Measurements from ENCODE around the gene MGAT4A. TPM values are rescaled to one million over a fixed set of nuclear protein-coding genes. Genes with fewer than 3 reads are reported as not detected.
A peak's percentile ranks its signal among the peaks of the same experiment; 100 is the strongest.

The MGAT4A gene
- total RNA-seq, 2 experiments from 2014 or later: 71.9 to 76.7 TPM

DNA sequence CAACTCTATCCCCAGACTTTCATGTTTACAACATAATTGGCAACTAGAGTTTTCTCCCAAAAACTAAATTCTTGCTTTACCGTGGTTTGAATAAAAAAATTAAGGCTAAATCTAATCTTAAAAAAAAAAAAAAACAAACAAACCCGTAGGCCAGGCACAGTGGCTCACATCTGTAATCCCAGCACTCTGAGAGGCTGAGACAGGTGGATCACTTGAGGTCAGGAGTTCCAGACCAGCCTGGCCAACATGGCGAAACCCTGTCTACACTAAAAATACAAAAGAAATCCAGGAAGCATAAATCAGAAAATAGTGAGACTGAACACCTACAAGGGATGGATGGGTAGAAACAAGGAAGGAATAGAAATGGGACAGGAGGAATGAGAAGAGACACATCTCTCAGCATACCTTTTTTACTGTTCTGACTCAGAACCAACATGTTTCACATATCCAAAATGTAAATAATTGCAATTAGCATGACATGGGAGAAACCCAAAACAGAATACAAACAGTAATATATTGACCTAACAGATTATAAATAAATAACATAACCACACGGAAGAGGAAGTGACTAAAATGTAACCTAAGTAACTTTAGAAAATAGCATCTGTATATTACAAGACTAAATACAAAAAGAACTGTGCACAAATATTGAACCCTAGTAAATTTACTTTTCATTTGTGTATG lies 17.5 kb downstream of the MGAT4A start:
- no peaks in the 10 kb centered on the region for H3K9me3 Mint-ChIP-seq
- H3K27me3 Mint-ChIP-seq: no peaks in the 10 kb centered on the region
- H3K4me3 Mint-ChIP-seq: no peak overlapping the region
- peaks cover 10% of the 10 kb centered on the region for H3K36me3 Mint-ChIP-seq
- H3K4me1 Mint-ChIP-seq (ENCODE audit: low read depth): peaks cover 88% of the 10 kb centered on the region
- CTCF ChIA-PET: interaction anchor here (2.3 kb wide), 1 partner anchor 64 kb away, joined by 11 read pairs; no protein-coding TSS in a partner anchor
- intact Hi-C loops (cut with micrococcal nuclease): loop anchor here (2.0 kb wide), 2 partner anchors 13 to 21 kb away; no protein-coding TSS in a partner anchor
- POLR2A ChIA-PET: no interaction called here
- no peak for DNase-seq
- H3K27ac Mint-ChIP-seq: peak overlapping the region; percentile 24

DNA sequence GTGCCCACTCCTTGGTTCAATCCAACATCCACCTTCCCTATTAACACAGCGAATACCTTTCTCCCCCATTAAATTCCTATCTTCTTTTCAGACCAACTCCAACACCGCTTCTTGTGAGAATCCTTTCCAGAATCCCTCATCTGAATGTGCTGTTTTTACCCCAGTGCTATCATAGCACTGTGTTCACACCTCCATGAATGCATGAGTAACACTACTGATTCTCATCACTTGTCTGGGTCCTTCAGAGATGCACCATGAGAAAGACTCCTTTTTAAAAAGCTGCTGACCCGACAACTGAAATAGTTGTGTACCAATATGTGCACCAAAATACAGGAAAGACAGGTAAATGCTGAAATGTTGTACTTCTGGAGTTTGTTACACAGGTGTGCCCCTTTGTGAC lies 18.8 kb downstream of the MGAT4A start:
- Mint-ChIP-seq H3K36me3 (peaks cover 5% of the 10 kb centered on the region), H3K4me1 (ENCODE audit: low read depth) (peaks cover 87% of the 10 kb centered on the region), H3K9me3 (no peaks in the 10 kb centered on the region), H3K4me3 (no peak overlapping the region), H3K27ac (peak overlapping the region; percentile 43), H3K27me3 (no peaks in the 10 kb centered on the region)
- ChIA-PET POLR2A (interaction anchor here (0.8 to 1.9 kb wide), 4 partner anchors 10 to 19 kb away, joined by 3 to 5 read pairs (median 4); no protein-coding TSS in a partner anchor), CTCF (interaction anchor here (1.0 to 2.3 kb wide), 2 partner anchors 18 to 63 kb away, joined by 5 to 11 read pairs; no protein-coding TSS in a partner anchor)
- no peak for DNase-seq
- intact Hi-C loops (cut with micrococcal nuclease): loop anchor here (2.0 kb wide), 2 partner anchors 15 to 19 kb away; no protein-coding TSS in a partner anchor

DNA sequence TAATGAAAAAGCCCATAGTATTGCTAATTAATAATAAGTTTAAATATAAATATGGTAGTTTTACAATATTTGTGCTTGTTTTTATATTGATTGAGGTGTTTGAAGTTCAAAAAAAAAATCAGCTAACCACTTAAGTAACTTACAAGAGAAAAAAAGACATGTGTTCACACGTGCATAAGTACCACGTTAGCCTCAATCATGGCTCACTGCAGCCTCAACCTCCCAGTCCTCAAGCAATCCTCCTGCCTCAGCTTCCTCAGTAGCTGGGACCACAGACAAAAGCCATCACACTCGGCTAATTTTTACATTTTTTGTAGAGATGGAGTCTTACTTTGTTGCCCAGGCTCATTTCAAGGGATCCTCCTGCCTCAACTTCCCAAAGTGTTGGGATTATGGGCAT lies 19.4 kb downstream of the MGAT4A start:
- Mint-ChIP-seq H3K9me3 (no peaks in the 10 kb centered on the region), H3K27ac (no peak overlapping the region), H3K4me1 (ENCODE audit: low read depth) (peaks cover 84% of the 10 kb centered on the region), H3K4me3 (no peak overlapping the region), H3K27me3 (no peaks in the 10 kb centered on the region), H3K36me3 (peaks cover 5% of the 10 kb centered on the region)
- ChIA-PET POLR2A (interaction anchor here (0.6 to 1.9 kb wide), 4 partner anchors 9 to 453 kb away, joined by 3 to 5 read pairs (median 4); no protein-coding TSS in a partner anchor), CTCF (interaction anchor here (2.3 kb wide), 1 partner anchor 62 kb away, joined by 11 read pairs; no protein-coding TSS in a partner anchor)
- intact Hi-C loops (cut with micrococcal nuclease): no loop called here
- DNase-seq: no peak

DNA sequence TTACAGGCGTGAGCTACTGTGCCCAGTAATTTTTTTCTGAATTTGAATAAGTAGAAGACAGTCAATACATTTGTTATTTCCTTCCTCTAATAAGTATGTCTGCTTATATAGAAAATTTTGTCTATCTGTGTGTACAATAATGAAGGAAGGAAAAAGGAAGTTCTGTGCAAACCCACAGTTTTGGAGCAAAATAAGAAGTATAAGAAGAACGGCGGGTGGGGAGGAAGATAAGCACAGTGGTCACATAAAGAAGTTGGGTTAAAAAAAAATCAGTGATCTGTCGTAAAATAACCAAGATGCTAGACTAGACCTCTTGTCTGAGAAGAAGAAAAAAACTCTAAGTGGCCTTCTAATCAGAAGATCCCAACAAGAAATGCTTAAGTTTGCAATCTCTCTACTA lies 20.2 kb downstream of the MGAT4A start:
- Mint-ChIP-seq H3K4me1 (ENCODE audit: low read depth) (peaks cover 79% of the 10 kb centered on the region), H3K36me3 (peaks cover 4% of the 10 kb centered on the region), H3K4me3 (peak overlapping the region; percentile 19), H3K27me3 (no peaks in the 10 kb centered on the region), H3K27ac (no peak overlapping the region), H3K9me3 (no peaks in the 10 kb centered on the region)
- no peak for DNase-seq
- POLR2A ChIA-PET: interaction anchor here (1.1 to 1.9 kb wide), 3 partner anchors 9 to 21 kb away, joined by 4 to 5 read pairs (median 4); no protein-coding TSS in a partner anchor
- CTCF ChIA-PET: interaction anchor here (2.3 kb wide), 1 partner anchor 61 kb away, joined by 11 read pairs; no protein-coding TSS in a partner anchor
- intact Hi-C loops (cut with micrococcal nuclease): no loop called here

DNA sequence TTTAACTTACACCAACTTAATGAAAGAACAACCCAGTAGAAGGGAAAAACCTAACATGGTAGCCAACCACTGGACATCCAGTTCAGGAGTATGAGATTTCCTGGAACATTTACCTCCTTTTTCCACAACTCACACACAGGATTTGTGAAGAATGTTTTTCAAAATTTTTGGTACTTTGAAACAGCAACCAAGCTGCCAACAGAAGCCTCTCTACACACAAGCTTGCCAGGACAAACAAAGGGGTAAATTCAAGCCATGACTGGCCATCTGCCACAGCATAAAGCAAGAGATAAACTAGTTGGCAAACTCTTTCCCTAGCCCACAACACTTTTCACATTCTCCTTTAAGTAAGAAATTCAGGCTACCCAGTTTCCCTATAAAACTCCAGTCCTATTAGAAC lies 21.4 kb downstream of the MGAT4A start:
- Mint-ChIP-seq H3K27me3 (no peaks in the 10 kb centered on the region), H3K27ac (peak overlapping the region; percentile 5), H3K36me3 (no peaks in the 10 kb centered on the region), H3K4me1 (ENCODE audit: low read depth) (peaks cover 78% of the 10 kb centered on the region), H3K4me3 (no peak overlapping the region), H3K9me3 (no peaks in the 10 kb centered on the region)
- intact Hi-C loops (cut with micrococcal nuclease): no loop called here
- POLR2A ChIA-PET: no interaction called here
- DNase-seq: no peak
- CTCF ChIA-PET: interaction anchor here (0.9 to 1.4 kb wide), 4 partner anchors 60 to 470 kb away, joined by 3 to 5 read pairs (median 4); no protein-coding TSS in a partner anchor

DNA sequence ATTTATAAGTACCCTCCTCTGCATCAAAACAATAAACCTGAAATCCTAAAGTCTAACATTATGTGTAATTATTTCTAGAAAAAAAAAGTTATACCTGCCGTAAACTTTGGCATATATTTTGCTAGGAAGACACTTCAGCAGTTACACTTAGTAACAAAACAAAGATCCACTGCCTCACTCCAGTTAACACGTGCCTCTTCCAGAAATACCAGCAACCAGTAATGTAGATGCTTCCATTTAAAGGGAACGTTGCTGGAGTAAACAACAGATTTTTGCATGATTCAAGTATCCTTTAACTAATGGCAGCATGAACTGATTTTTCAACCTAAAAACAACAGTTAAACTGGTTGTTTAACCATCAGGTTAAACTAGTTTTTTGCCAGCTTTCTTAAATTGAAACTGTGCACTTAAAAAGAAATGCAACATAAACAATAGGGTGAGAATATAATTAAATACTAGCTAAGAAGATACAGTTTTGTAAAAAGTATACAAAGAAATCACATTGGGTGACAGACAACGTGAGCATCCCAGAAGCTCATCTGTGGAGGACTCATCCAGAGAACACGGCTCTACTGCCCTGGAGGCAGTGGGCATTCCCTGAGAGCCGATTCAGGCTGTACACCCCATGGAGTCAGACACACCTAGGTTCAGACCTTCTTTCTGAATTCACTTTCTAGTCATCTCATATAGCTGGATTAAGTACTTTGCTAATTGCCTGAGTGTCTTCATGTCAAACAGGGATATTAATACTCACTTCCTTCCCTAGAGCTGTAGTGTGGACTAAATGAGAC lies 22.3 kb downstream of the MGAT4A start:
- POLR2A ChIA-PET: no interaction called here
- Mint-ChIP-seq H3K4me1 (ENCODE audit: low read depth) (peaks cover 76% of the 10 kb centered on the region), H3K27ac (peak overlapping the region; percentile 5)

DNA sequence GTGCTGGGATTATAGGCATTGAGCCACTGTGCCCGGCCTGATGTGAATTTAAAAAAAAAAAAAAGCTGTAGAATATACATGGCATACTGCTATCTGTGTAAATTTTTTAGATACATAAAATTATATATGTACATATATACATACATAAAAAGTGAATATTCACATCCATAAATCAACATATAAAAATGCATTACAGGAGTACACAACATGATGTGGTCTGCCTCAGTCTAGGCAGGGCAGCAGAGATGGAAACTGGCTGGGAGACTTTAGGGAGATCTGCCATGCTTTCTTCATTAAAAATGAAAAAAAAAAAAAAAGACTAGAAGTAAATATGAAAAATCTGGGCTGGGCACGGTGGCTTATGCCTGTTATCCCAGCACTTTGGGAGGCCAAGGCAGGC lies 24.3 kb downstream of the MGAT4A start:
- intact Hi-C loops (cut with micrococcal nuclease): no loop called here
- ChIA-PET CTCF (interaction anchor here (0.7 to 1.6 kb wide), 2 partner anchors 57 to 323 kb away, joined by 3 to 4 read pairs; no protein-coding TSS in a partner anchor), POLR2A (no interaction called here)
- H3K27me3 Mint-ChIP-seq: no peaks in the 10 kb centered on the region
- H3K27ac Mint-ChIP-seq: no peak overlapping the region
- H3K9me3 Mint-ChIP-seq: no peaks in the 10 kb centered on the region
- peaks cover 77% of the 10 kb centered on the region for H3K4me1 Mint-ChIP-seq (ENCODE audit: low read depth)
- H3K4me3 Mint-ChIP-seq: no peak overlapping the region
- H3K36me3 Mint-ChIP-seq: no peaks in the 10 kb centered on the region
- no peak for DNase-seq

More for the DNA sequence above, 22.3 kb downstream of the MGAT4A start:
- Mint-ChIP-seq H3K36me3 (no peaks in the 10 kb centered on the region), H3K27me3 (no peaks in the 10 kb centered on the region), H3K4me3 (no peak overlapping the region), H3K9me3 (no peaks in the 10 kb centered on the region)
- no peak for DNase-seq
- CTCF ChIA-PET: interaction anchor here (0.9 to 1.5 kb wide), 4 partner anchors 22 to 471 kb away, joined by 3 to 5 read pairs (median 4); no protein-coding TSS in a partner anchor
- intact Hi-C loops (cut with micrococcal nuclease): no loop called here

DNA sequence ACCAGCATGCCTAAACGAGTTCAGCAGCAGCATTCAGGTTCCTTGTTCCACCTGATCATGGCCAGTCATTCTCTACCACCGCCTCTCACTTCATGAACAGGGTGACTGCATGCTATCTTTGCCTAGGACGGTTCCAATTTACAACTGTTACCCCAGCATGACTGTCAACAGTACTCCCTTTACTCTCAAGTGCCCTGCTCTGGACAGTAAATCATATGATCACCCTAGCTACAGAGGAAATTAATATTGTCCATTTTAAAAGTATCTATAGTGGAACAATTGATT lies 25.7 kb downstream of the MGAT4A start:
- ChIA-PET POLR2A (interaction anchor here (1.0 kb wide), 1 partner anchor 10 kb away, joined by 5 read pairs; no protein-coding TSS in a partner anchor), CTCF (no interaction called here)
- H3K27ac Mint-ChIP-seq: peak overlapping the region; percentile 63
- no peaks in the 10 kb centered on the region for H3K9me3 Mint-ChIP-seq
- H3K4me3 Mint-ChIP-seq: no peak overlapping the region
- H3K36me3 Mint-ChIP-seq: no peaks in the 10 kb centered on the region
- DNase-seq: no peak
- no peaks in the 10 kb centered on the region for H3K27me3 Mint-ChIP-seq
- intact Hi-C loops (cut with micrococcal nuclease): no loop called here
- peaks cover 72% of the 10 kb centered on the region for H3K4me1 Mint-ChIP-seq (ENCODE audit: low read depth)

DNA sequence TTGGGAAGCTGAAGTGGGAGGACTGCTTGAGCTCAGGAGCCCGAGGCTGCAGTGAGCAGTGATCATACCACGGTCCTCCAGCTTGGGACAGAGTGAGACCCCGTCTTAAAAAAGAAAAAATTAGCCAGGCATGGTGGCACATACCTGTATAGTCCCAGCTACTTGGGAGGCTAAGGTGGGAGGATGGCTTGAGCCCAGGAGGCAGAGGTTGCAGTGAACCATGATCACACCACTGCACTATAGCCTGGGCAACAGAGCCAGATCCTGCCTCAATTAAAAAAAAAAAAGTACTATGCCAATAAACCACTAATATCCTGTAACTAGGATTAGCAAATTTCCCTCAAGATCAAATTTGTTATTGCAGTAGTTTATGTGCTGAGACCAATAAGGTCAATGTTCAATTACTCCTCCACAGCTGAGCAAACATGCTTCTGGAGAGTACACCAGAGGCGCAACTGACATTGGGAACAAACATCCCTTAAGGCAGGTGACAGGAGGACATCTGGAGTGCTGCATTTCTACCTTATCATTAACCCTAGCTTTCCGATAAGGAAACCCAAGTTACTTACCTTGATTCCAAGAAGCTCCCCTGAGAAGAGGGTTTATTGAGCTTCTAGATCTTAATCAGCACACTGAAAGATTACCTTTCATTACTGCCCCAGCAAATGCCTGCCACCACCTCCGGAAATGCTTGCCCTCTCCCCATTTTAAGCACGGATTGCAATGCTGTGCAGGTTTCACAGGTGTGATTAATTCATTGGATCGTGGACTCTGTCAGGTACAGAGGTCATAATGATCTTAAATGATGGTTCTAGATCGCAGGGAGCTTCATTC lies 26.2 kb downstream of the MGAT4A start:
- DNase-seq: no peak
- no peak overlapping the region for H3K4me3 Mint-ChIP-seq
- ChIA-PET POLR2A (interaction anchor here (0.9 to 1.0 kb wide), 2 partner anchors 10 to 11 kb away, joined by 3 to 5 read pairs; no protein-coding TSS in a partner anchor), CTCF (no interaction called here)
- intact Hi-C loops (cut with micrococcal nuclease): no loop called here
- peaks cover 2% of the 10 kb centered on the region for H3K36me3 Mint-ChIP-seq
- no peaks in the 10 kb centered on the region for H3K9me3 Mint-ChIP-seq
- peaks cover 71% of the 10 kb centered on the region for H3K4me1 Mint-ChIP-seq (ENCODE audit: low read depth)
- H3K27ac Mint-ChIP-seq: peak overlapping the region; percentile 63
- no peaks in the 10 kb centered on the region for H3K27me3 Mint-ChIP-seq

DNA sequence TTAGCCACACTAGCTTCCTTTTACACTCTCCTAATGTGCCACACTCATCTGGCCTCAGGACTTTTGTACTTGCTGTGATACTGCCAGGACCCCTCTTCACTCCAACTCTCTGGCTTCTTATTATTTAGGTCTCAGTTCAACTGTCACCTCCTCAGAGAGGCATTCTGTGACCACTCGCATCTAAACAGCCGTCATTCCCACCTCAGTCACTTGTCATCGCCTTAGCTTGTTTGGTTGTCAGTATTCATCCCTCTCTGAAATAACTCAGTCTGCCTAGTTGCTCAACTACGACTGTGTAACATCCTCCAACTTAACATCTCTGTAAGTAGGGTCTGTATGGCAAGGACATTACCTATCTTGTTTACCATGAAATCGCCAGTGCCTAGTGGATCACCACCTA lies 27.2 kb downstream of the MGAT4A start:
- ChIA-PET POLR2A (interaction anchor here (0.9 kb wide), 1 partner anchor 10 kb away, joined by 3 read pairs; no protein-coding TSS in a partner anchor), CTCF (interaction anchor here (0.7 to 1.0 kb wide), 2 partner anchors 18 to 54 kb away, joined by 3 to 4 read pairs; no protein-coding TSS in a partner anchor)
- H3K4me3 Mint-ChIP-seq: no peak overlapping the region
- intact Hi-C loops (cut with micrococcal nuclease): no loop called here
- no peak for DNase-seq
- H3K36me3 Mint-ChIP-seq: peaks cover 2% of the 10 kb centered on the region
- H3K27ac Mint-ChIP-seq: peak overlapping the region; percentile 6
- H3K9me3 Mint-ChIP-seq: no peaks in the 10 kb centered on the region
- peaks cover 70% of the 10 kb centered on the region for H3K4me1 Mint-ChIP-seq (ENCODE audit: low read depth)
- H3K27me3 Mint-ChIP-seq: no peaks in the 10 kb centered on the region

DNA sequence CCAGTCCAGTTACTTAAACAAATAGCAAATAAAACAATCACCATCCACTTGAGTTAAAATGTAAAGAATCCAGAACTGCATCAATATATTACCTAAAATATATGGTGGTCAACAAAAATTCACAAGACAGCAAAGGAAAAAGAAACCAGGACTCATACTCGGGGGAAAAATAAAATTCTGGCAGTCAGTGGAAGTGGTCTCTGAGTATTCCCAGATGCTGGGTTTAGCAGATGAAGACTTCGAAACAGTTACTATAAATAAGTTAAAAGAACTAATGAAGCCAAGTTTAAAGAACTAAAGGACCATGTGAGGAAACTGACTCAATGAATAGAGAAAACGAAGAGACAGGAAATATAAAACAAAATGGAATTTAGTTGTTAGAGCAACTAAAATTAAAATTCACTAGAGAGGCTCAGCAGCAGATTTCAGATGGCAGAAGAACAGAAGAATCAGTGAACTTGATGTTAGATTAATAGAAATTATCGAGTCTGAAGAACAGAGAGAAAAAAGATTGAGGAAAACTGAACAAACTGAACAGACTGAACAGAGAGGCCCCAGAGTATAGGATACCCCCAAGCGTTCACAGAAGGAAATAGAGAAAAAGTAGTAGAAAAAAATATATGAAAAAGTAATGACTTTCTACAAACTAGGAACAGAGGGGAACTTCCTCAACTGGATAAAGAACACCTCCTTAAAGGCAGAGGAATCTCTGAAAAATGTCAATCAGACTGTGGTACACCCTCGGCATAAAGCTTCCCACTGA lies 27.9 kb downstream of the MGAT4A start:
- Mint-ChIP-seq H3K9me3 (no peaks in the 10 kb centered on the region), H3K27me3 (no peaks in the 10 kb centered on the region), H3K27ac (peak overlapping the region; percentile 66), H3K4me3 (no peak overlapping the region), H3K36me3 (peaks cover 5% of the 10 kb centered on the region), H3K4me1 (ENCODE audit: low read depth) (peaks cover 70% of the 10 kb centered on the region)
- ChIA-PET POLR2A (interaction anchor here (1.4 kb wide), 1 partner anchor 8 kb away, joined by 5 read pairs; no protein-coding TSS in a partner anchor), CTCF (interaction anchor here (0.7 to 1.7 kb wide), 3 partner anchors 17 to 54 kb away, joined by 3 to 5 read pairs (median 4); no protein-coding TSS in a partner anchor)
- intact Hi-C loops (cut with micrococcal nuclease): no loop called here
- no peak for DNase-seq
